Measurements from ENCODE around the gene SH3PXD2A.
"Not testable (repeated sequence)": the region's sequence is repeated elsewhere in the genome, so short reads cannot be mapped to it uniquely, and the experiment has no call there.

GRCh38 chr10:103731026-103731425 lies 124.3 kb downstream of the SH3PXD2A start:
- TF ChIP-seq CTCF (conservative IDR thresholded peaks at IDR 0.05; ENCODE audit: low read depth, low read length); EZH2 (IDR thresholded peaks at IDR 0.05; ENCODE audit: borderline replicate concordance, low read depth, low read length, poor library complexity, severe bottlenecking): not testable (repeated sequence)
